OCI-M2 (cell line): ENCODE data around the gene SURF6.
A peak's percentile ranks its signal among the peaks of the same experiment; 100 is the strongest.
"Not testable (repeated sequence)": the region's sequence is repeated elsewhere in the genome, so short reads cannot be mapped to it uniquely, and the experiment has no call there.

Source experiments
- DNase-seq: peaks from one replicate; lab custom pipeline; 2025; ENCODE audit not compliant: unreplicated experiment; lab: John Stamatoyannopoulos, UW

Gene SURF6

DNA sequence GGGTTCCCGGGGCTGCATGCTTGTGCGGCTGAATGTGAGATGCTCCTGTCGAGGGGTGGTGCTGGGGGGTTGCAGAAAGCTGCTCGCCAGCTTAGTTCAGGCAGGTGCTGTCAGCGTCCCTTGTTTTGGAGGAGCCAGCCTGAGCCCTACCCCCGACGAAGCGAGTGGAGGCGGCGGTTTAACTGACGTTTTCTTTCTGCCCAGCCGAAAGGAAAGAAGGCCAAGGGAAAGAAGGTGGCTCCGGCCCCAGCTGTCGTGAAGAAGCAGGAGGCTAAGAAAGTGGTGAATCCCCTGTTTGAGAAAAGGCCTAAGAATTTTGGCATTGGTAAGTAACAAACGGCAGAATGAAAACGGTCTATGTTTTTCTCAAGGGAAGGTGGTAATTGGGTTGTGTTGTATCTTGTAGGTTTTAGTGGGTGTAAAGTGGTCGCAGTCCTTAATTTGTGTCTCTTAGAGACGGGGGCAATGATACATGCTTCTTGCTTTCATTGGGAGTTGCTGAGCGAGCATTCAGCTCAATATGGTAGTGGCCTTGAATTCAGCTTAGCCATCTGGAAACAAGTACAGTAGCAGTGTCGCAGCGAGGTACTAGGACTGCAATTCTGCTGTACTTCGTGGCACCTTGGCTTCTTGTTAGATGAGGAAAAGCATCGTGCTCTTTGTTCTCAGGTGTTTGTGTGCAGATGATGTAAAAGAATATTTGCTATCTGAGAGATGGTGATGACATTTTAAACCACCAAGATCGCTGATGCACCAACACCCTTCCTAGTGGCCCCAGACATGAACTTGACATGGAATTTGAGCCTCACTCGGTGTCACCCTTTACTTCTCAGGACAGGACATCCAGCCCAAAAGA, 13.0 kb upstream of the SURF6 start:
- DNase-seq = no peak

- DNase-seq = peak; percentile 77
Observed at GRCh38 chr9:133347985-133348717, 12.2 kb upstream of the SURF6 start, which contains the start of the genes MED22 and RPL7A. Gene MED22 (minus strand): TSS chr9:133348131. CDS start chr9:133346662, 1,469 bp downstream. Gene RPL7A (plus strand): TSS chr9:133348218. CDS start chr9:133348244, 26 bp downstream.

DNA sequence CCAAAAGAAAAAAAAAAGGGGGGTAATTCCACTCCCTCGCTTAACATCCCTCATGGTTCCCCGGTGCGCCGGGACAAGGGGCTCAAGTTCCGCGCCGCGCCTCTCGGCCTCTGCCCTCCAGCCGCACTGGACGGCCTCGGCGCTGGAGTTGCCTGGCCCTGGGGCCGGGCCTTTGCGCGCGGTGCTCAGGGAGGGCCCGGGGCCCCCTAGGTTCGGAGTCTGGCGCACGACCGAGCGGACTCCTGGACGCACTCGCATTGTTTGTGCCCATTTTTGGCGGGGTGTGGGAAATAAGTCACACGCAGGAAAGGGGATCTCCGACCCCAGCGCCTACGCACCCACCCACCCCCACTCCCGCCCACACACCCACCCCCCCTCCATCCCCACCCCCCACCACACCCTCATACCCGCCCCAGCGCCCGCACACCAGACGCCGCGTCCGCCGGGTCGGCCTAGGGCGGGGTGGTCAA, 11.6 kb upstream of the SURF6 start:
- DNase-seq = no peak

- no peak for DNase-seq
Observed at GRCh38 chr9:133346021-133346785, 10.2 kb upstream of the SURF6 start.

- no peak for DNase-seq
Observed at GRCh38 chr9:133345596-133345995, 9.6 kb upstream of the SURF6 start.

GRCh38 chr9:133344979-133345378, 9.0 kb upstream of the SURF6 start:
- DNase-seq = no peak

GRCh38 chr9:133344071-133344470, 8.1 kb upstream of the SURF6 start:
- DNase-seq = no peak

- DNase-seq = no peak
Observed at GRCh38 chr9:133342570-133342969, 6.6 kb upstream of the SURF6 start.

DNA sequence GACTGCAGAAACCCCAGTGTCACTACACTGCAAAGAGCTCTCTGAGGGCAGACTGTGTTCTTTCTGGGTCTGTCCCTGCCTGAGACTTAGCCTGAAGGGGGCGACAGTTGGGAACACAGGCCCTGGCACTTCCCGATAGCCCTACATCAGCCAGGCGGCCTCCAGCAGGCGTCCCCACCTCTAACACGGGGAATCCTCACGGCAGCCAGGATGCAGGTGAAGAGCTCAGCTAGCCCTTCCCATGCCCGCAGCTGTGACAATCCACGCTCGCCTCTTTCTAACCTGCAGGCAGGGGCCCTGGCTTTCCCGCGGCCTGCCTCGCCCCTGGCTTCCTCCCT, 6.0 kb upstream of the SURF6 start:
- no peak for DNase-seq

GRCh38 chr9:133341369-133342068, 5.5 kb upstream of the SURF6 start:
- no peak for DNase-seq

DNA sequence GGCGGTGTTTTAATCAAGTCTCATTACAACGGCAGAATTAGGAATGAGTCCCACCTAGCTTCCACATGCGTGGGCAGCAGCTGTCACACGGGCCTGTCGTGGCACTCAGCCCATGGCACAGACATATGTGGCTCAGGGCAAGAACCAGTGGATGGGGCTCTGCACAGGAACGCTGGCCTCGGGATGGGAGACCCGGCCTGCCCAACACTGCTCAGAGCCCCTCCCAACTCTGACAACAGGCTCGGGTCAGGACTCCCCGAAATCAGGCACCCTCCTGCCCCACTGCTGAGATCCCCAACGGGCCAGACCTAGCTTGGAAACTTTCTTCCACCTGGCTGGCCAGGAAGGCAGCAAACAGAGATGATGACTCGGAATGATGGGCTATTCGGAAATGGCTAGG, 4.9 kb upstream of the SURF6 start:
- no peak for DNase-seq

GRCh38 chr9:133340256-133340655, 4.3 kb upstream of the SURF6 start:
- DNase-seq = no peak

GRCh38 chr9:133339641-133340040, 3.7 kb upstream of the SURF6 start:
- DNase-seq = no peak

DNA sequence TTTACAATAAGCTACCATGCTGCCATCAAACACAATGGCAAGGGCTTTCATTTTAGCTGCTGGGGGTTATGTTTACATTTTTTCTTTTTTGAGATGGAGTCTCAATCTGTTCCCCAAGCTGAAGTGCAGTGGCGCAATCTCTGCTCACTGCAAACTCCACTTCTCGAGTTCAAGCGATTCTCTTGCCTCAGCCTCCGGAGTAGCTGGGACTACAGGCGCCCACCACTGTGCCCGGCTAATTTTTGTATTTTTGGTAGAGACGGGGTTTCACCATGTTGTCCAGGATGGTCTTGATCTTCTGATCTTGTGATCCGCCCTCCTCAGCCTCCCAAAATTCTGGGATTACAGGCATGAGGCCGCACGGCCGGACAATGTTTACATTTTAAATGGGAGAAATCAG, 1.1 kb downstream of the SURF6 start:
- DNase-seq = not testable (repeated sequence)

DNA sequence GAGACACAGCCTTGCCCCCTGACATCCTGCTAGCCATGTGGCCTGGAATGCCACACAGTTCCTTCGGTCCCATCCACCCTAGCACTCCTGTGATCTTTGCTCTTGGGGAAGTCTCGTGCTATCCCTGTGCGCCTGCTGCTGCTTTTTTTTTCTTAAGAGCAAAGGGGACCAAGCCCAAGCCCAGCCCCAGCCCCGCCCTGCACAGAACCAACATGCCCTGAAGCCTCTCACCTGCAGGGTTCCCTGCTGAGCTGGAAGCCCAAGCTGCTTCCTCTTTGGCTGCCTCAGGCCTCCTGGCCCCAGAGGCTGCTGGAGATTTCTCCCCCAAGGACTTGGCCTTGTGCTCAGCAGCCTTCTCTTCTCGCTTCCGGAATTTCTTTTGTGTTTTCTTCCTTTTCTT, 1.8 kb downstream of the SURF6 start:
- DNase-seq = no peak

DNA sequence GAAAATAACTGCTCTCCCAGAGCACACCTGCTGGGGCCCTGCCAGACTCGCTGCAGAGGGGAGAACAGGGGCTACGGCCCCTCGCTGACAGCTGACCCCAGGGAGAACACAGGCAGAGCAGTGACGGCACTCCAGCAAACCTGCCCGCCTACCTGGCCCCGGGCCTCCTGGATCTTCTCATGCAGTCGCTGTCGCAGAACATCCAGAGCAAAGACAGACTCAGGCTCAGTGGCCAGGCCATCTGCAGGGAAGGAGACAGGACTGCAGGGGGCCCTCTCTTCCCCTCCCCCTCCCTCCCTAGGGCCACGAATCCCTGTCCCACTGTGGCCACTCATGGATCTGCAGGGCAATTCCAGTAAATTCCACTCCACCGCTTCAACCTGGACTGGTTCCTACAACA, 2.4 kb downstream of the SURF6 start:
- DNase-seq = no peak

- no peak for DNase-seq
Observed at GRCh38 chr9:133333011-133333410, 3.0 kb downstream of the SURF6 start.

DNA sequence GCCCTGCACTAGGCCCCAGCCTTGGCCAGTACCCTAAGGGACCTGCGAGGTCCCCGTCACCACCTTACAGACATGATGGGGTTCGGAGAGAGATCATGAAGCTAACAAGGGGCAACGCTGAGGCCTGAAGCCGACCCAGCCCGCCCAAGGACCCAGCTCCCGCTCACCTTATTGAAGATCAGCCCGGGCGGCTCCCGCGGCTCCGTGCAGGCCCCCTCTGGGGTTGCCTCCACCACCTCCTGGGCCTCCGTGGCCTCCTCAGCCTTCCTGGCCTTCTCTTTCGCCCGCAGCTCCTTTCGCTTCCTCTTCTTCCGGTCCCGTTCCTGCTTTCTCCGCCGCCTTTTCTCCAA, 3.6 kb downstream of the SURF6 start:
- no peak for DNase-seq

GRCh38 chr9:133331641-133332380, 4.2 kb downstream of the SURF6 start:
- no peak for DNase-seq

GRCh38 chr9:133331221-133331620, 4.8 kb downstream of the SURF6 start:
- DNase-seq = no peak
